Stimulated activated CD4-positive, alpha-beta T cell treated with anti-CD3 and anti-CD28 coated beads, TNF-alpha, amount 100 ng/mL, for 48 hours (primary cell): ENCODE results near the gene PCBP3.
"Not testable (repeated sequence)": the region's sequence is repeated elsewhere in the genome, so short reads cannot be mapped to it uniquely, and the experiment has no call there.

ENCODE experiments used
- DNase-seq, 3 donors: peaks; one replicate each; pipeline ENCODE4 v3.0.0-alpha.2; 2020; ENCODE audit warnings: low read depth in 3 of 3

PCBP3 gene

GRCh38 chr21:45808663-45809062 lies 165.1 kb downstream of the PCBP3 start:
- not testable (repeated sequence) for DNase-seq

GRCh38 chr21:45809421-45809820 lies 165.9 kb downstream of the PCBP3 start:
- no peak for DNase-seq

GRCh38 chr21:45811136-45811535 lies 167.6 kb downstream of the PCBP3 start:
- no peak for DNase-seq

GRCh38 chr21:45814210-45814940 lies 170.8 kb downstream of the PCBP3 start:
- peak in 1 of 3 donors; percentile 28 for DNase-seq

GRCh38 chr21:45815781-45816180 lies 172.3 kb downstream of the PCBP3 start:
- DNase-seq, result not testable (repeated sequence)

GRCh38 chr21:45816794-45817193 lies 173.3 kb downstream of the PCBP3 start:
- DNase-seq, result no peak

GRCh38 chr21:45817345-45817744 lies 173.8 kb downstream of the PCBP3 start:
- DNase-seq, result no peak

GRCh38 chr21:45818276-45818903 lies 174.9 kb downstream of the PCBP3 start:
- DNase-seq, result peak in 1 of 3 donors; percentile 21

GRCh38 chr21:45818904-45819285 lies 175.4 kb downstream of the PCBP3 start:
- DNase-seq, result peak; percentile 72 to 83 (median 83)

- DNase-seq, result no peak
Measured at GRCh38 chr21:45819478-45820170, 176.1 kb downstream of the PCBP3 start.

GRCh38 chr21:45820171-45821091 lies 176.9 kb downstream of the PCBP3 start:
- peak; percentile 64 to 82 (median 65) for DNase-seq

- no peak for DNase-seq
Measured at GRCh38 chr21:45821315-45821962, 177.9 kb downstream of the PCBP3 start.

GRCh38 chr21:45821998-45822397 lies 178.5 kb downstream of the PCBP3 start:
- DNase-seq, result no peak

- DNase-seq, result no peak
Measured at GRCh38 chr21:45822429-45823099, 179.0 kb downstream of the PCBP3 start.

- DNase-seq, result no peak
Measured at GRCh38 chr21:45823100-45823681, 179.7 kb downstream of the PCBP3 start.

GRCh38 chr21:45824546-45825215 lies 181.2 kb downstream of the PCBP3 start:
- no peak for DNase-seq

- DNase-seq, result no peak
Measured at GRCh38 chr21:45825219-45825618, 181.7 kb downstream of the PCBP3 start.

- DNase-seq, result no peak
Measured at GRCh38 chr21:45826676-45827301, 183.3 kb downstream of the PCBP3 start.

GRCh38 chr21:45827302-45827692 lies 183.8 kb downstream of the PCBP3 start:
- DNase-seq, result no peak
